NB4 (cell line): ENCODE data around the gene SNED1.

Experiments used
- MAX ChIP-seq: IDR thresholded peaks from 2 replicates; pipeline ENCODE4 v1.6.1; 2011; ENCODE audit warnings: low read depth, low read length
- MYC ChIP-seq: IDR thresholded peaks from 2 replicates; pipeline ENCODE4 v1.6.1; 2011; ENCODE audit warnings: low read depth, low read length
- POLR2A ChIP-seq: IDR thresholded peaks from 2 replicates; pipeline ENCODE4 v1.6.1; 2011; ENCODE audit warnings: mild to moderate bottlenecking; ENCODE audit not compliant: insufficient read length; ENCODE audit errors: extremely low read depth
- TF ChIP-seq, protein P1 (sequence below): IDR thresholded peaks from one replicate; pipeline ENCODE4 v1.5.1; 2012; ENCODE audit warnings: low read depth, low read length

DNA sequence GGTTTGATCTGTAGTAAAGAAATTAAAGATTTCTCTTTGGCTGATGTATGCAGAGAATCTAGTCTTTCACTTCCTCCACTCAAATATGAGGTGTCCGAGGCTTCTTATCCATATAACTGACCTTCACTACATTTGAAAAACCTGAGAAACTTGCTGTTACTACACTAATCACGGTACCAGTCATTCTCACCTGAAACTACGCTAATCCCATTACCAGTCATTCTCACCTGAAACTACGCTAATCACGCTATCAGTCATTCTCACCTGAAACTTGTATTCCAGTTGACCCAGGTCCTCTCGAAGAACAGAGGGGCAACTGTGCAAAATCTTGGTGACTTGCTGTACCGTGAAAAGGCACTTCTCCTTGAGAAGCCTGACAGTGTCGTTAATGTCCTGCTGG, 98.6 kb downstream of the SNED1 start:
- TF ChIP-seq POLR2A (no peak), MYC (no peak), MAX (no peak)
- TF ChIP-seq, protein P1, sequence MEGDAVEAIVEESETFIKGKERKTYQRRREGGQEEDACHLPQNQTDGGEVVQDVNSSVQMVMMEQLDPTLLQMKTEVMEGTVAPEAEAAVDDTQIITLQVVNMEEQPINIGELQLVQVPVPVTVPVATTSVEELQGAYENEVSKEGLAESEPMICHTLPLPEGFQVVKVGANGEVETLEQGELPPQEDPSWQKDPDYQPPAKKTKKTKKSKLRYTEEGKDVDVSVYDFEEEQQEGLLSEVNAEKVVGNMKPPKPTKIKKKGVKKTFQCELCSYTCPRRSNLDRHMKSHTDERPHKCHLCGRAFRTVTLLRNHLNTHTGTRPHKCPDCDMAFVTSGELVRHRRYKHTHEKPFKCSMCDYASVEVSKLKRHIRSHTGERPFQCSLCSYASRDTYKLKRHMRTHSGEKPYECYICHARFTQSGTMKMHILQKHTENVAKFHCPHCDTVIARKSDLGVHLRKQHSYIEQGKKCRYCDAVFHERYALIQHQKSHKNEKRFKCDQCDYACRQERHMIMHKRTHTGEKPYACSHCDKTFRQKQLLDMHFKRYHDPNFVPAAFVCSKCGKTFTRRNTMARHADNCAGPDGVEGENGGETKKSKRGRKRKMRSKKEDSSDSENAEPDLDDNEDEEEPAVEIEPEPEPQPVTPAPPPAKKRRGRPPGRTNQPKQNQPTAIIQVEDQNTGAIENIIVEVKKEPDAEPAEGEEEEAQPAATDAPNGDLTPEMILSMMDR, result no peak
